HG03060 (cell line): ENCODE results near the gene KIAA1328.

ENCODE experiments used
- ATAC-seq: cut with Tn5 transposase; IDR thresholded peaks from one replicate; pipeline ENCODE4 v1.9.1; 2021; ENCODE audit warnings: low read depth, moderate number of reproducible peaks; ENCODE audit not compliant: unreplicated experiment

Gene KIAA1328

DNA sequence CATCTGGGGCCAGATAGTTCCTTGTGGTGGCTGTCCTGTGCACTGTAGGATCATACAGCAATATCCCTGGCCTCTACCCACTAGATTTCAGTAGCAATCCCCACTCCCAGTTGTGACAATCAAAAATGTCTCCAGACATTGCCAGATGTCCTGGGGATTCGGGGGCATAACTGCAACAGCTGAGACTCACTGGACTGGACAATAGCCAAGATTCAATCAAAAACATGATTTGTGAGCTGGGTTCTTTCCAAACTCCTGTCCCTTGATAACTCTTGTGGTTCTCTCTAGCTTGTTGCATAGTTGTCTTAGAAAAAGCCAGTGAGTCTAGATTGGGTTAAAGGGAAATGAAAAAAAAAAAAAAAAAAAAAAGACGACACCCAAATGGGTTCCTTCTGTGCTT lies 443.3 kb downstream of the KIAA1328 start:
- no peak for ATAC-seq

DNA sequence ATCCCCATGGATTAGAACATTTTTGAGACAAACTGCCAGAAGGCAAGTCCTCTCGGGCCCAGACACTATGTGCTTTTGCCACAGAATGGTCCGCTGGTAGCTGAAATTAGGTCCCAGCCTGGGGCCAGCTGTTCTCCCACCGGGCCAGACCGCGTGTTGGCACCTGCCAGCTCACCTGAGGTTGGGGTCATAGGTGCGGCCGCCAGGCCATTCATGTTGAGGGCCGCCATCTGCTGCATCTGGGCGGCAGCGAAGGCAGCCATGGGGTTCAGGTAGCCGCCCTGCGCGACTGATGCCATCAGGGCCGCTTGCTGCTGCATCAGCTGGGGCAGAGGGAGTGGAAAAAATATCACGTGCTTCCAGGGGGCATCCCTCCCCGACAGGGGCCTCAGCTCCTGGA lies 443.9 kb downstream of the KIAA1328 start:
- ATAC-seq, result no peak

DNA sequence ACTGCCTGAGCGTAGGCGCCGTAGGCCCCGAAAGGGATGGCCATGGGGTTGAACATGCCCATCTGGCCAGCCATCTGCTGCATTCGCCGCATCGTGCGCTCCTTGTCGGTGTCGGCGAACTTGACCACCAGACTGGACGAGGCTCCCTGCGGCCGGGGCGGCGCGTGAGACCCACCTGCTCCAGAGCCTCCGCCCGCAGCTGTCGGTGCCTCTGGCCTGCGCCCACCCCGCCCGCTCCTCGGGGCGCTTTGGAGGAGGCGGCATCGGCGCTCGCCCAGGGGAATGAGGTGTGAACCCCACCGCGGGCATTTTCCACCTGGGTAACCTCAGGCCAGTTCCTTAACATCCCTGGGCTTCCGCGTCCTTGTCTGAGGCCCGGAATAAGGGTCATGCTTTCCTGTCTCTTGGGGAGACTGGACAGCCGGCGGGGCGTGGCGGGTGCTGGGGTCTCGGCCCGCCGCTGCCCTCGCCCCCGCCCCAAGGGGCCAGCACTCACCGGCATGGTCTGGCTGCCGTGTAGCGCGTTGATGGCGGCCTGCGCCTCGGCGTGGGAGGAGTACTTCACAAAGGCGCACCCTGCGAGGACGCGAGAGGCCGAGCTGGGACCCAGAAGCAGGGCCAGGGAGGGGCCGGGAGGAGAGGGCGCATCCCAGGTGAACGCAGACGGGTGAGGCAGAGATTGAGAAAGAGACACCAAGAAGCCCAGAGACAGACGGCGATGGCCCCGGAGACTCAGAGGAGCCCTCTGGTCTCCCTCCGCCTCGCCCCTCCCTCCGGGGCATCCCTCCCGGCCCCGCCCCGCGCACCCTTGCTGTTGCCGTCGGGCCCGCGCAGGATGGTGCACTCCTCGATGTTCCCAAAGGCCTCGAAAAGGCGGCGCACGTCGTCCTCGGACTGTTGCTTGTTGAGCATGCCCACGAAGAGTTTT lies 445.6 kb downstream of the KIAA1328 start:
- ATAC-seq, result no peak

DNA sequence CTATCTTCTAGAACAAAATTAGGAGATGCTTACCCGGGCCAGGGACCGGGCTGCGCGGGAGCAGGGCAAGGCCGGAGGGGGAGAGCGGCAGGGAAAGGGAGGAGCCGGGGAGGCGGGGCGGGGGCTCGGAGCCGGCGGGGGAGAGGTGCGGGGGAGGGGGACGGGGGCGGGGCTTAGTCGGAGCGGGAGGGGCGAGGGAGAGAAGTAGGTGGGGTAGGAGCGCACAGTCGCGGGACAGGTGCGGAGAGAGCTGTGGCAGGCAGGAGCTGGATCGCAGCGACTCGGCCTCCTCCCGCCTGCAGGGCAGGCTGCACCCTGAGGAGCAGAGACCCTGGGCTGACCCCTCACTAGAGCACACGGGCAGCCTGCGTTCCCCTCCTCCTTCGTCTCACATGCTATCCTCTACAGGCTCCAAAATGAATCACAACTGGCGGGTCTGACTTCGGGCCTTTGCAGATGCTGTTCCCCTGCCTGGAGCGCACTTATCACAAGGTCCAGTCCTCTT lies 446.4 kb downstream of the KIAA1328 start:
- no peak for ATAC-seq

DNA sequence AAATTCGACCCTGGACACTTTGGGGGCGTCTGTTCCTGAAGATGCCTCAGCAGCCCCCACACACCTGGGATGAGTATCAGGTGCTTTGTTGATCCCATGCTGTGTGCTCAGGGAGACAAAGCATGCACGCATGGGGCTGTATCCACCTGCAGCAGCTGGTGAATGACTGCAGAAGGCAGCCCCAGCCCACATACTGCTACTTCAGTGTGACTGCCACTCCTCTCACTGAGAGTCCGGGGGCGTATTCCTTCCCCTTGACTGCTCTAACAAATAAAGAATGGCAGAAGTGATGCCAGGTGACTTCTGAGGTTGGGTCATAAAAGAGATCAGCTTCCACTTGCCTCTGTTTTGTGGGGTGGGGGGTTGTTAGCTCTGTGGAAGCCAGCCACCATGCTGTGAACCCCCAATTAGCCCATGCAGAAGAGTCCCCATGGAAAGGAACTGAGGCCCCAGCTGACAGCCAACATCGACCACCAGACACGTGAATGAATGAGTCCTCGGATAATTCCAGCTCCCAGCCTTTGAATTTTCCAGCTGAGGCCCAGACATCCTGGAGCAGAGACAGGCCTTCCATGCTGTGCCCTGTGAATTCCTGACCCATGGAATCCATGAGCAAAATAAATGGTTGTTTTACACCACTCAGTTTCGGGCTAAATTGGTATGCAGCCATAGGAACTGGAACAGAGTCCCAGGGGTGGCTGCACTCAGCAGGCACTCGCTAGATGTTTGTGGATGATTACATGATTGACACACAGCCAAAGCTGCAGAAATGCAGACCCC lies 447.4 kb downstream of the KIAA1328 start:
- ATAC-seq, result no peak

DNA sequence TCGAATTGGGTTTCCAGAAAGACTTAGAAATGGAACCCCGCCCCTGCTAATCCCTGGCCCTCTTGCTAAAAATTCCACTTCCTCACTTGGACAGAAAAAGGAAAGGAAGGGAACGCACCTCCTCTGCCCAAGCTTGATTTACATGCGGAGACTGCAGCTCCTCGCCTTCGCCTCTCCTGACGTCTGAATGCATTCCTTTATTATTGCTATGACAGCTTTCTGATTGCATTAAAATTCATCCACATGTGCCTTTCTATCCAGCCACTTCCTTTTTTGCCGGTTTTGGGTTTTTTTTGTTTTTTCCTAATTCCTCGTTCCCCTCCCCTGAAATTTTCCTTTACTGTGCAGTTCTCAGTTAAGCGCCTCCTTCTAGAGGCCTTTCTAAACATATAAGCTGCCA lies 448.9 kb downstream of the KIAA1328 start:
- ATAC-seq, result no peak
